GM23338 (cell line): ENCODE measurements around the gene DDX56.

Experiments used
- CREB1 ChIP-seq: fragments of 250-450 bp; sonication (Bioruptor Pico); IDR thresholded peaks from 2 replicates; pipeline ENCODE4 v1.5.0; 2020; ENCODE audit warnings: low read depth, mild to moderate bottlenecking, moderate library complexity
- POLR2AphosphoS5 ChIP-seq: IDR thresholded peaks from 2 replicates; pipeline ENCODE4 v1.6.1; 2016; ENCODE audit warnings: antibody characterized with exemption, low read depth
- TF ChIP-seq, protein P1 (sequence below), 2 experiments: fragments of 200-600 bp in 1 of 2; sonication (generic) in 1 of 2; conservative IDR thresholded peaks; 2 replicates each; pipeline versions ENCODE4 v1.5.1 to v1.6.1; 2016 to 2017; ENCODE audit warnings: antibody characterized with exemption in 2 of 2, low read depth in 2 of 2, mild to moderate bottlenecking in 2 of 2, moderate library complexity in 1 of 2

DNA sequence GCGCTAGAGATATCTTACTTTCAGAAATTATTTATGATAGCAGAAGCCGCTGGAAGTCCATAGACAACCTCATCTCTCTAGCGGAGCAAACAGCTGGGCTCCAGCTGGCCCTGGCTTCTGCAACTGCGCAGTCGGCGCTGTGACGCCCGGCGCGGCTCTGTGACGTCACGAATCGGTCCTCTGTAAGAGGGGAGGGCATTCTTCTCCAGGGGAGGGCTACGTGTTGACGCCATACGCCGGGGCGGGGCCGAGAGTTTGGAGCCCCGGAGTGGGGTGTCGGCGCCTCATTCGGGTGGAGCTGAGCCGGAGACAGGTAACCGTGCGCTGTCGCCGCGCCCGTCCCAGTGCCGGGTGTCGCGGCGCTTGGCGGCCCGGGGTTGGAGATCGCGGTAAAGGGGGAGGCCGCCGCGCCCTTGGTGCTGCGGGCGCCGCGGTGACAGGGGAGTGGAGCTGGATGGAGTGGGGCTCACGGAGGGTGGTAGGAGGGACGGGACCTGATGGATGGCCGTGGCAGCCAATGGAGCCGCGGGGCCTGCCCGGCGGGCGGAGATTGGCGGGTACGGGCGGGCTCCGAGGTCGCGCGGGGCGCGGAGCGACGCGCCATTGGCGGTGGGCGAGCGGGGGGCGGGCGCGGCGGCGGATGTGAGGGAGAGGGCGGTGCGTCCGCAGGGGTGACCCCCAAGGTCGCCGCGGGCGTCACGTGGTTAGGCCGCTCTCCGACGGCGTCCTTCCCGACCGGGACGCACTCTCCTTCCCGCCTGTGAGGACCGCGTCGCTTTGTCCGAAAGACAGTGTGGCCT, 32.8 kb upstream of the DDX56 start, which contains the start of gene OGDH:
- TF ChIP-seq POLR2AphosphoS5, result peak; percentile 85
- TF ChIP-seq CREB1, result peak; percentile 100
- TF ChIP-seq, protein P1, sequence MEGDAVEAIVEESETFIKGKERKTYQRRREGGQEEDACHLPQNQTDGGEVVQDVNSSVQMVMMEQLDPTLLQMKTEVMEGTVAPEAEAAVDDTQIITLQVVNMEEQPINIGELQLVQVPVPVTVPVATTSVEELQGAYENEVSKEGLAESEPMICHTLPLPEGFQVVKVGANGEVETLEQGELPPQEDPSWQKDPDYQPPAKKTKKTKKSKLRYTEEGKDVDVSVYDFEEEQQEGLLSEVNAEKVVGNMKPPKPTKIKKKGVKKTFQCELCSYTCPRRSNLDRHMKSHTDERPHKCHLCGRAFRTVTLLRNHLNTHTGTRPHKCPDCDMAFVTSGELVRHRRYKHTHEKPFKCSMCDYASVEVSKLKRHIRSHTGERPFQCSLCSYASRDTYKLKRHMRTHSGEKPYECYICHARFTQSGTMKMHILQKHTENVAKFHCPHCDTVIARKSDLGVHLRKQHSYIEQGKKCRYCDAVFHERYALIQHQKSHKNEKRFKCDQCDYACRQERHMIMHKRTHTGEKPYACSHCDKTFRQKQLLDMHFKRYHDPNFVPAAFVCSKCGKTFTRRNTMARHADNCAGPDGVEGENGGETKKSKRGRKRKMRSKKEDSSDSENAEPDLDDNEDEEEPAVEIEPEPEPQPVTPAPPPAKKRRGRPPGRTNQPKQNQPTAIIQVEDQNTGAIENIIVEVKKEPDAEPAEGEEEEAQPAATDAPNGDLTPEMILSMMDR (conservative IDR thresholded peaks at IDR 0.05; ENCODE audit: low read depth in 2 of 2), result no peak
